Measurements from ENCODE around the gene LRRC70. TPM values are rescaled to one million over a fixed set of nuclear protein-coding genes. Genes with fewer than 3 reads are reported as not detected.

The LRRC70 gene
- total and polyA plus RNA-seq, 2 experiments from 2014 or later = 0.15 to 1.7 TPM

DNA sequence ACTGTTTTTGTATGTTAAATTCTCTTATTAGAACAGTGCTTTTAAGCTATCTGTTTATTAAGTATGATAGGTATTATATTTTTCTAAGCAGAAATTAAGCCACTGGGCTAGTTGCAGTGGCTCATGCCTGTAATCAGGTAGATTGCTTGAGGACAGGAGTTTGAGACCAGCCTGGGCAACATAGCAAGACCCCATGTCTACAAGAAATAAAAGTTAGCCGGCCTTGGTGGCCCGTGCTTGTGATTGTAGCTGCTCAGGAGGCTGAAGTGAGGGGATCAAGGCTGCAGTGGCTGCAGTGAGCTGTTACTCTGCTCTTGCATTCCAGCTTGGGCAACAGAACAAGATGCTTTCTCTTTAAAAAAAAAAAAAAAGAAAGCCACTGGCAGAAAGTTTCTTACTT, 45.0 kb upstream of the LRRC70 start:
- peaks cover 4% of the 10 kb centered on the region; the same call in 2 of the 3 replicates for H3K4me1 Mint-ChIP-seq
- no peak overlapping the region for H3K27ac Mint-ChIP-seq
- no peak for DNase-seq (ENCODE audit: low spot score)
- Histone ChIP-seq H3K4me2 (no peak overlapping the region), H2AFZ (no peak overlapping the region), H3F3A (replicated peaks; ENCODE audit: low read depth) (no peaks in the 10 kb centered on the region), H3K36me3 (ENCODE audit: insufficient read depth) (no peaks in the 10 kb centered on the region; the same call in 1 of the 2 replicates), H3K79me2 (replicated peaks; ENCODE audit: insufficient read depth) (no peaks in the 10 kb centered on the region), H3K4me1 (ENCODE audit: insufficient read depth) (no peaks in the 10 kb centered on the region), H4K20me1 (replicated peaks; ENCODE audit: insufficient read depth) (no peaks in the 10 kb centered on the region), H3K27me3 (ENCODE audit: insufficient read depth) (no peaks in the 10 kb centered on the region), H3K27ac (ENCODE audit: low read depth) (no peak overlapping the region), H3K4me3 (no peak overlapping the region), H3K9me2 (ENCODE audit: insufficient read depth) (no peaks in the 10 kb centered on the region)
- TF ChIP-seq, protein P1, sequence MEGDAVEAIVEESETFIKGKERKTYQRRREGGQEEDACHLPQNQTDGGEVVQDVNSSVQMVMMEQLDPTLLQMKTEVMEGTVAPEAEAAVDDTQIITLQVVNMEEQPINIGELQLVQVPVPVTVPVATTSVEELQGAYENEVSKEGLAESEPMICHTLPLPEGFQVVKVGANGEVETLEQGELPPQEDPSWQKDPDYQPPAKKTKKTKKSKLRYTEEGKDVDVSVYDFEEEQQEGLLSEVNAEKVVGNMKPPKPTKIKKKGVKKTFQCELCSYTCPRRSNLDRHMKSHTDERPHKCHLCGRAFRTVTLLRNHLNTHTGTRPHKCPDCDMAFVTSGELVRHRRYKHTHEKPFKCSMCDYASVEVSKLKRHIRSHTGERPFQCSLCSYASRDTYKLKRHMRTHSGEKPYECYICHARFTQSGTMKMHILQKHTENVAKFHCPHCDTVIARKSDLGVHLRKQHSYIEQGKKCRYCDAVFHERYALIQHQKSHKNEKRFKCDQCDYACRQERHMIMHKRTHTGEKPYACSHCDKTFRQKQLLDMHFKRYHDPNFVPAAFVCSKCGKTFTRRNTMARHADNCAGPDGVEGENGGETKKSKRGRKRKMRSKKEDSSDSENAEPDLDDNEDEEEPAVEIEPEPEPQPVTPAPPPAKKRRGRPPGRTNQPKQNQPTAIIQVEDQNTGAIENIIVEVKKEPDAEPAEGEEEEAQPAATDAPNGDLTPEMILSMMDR (conservative IDR thresholded peaks at IDR 0.05; ENCODE audit: low read depth in 2 of 2) = no peak
- TF ChIP-seq POLR2AphosphoS5 (IDR thresholded peaks at IDR 0.05; ENCODE audit: low read depth) (no peak), EZH2phosphoT487 (IDR thresholded peaks at IDR 0.05; ENCODE audit: unreplicated experiment) (no peak), ZNF114 (CRISPR knock-in tag; IDR thresholded peaks at IDR 0.05) (no peak), STAT1 (IDR thresholded peaks at IDR 0.05; ENCODE audit: unreplicated experiment) (no peak), NANOG (IDR thresholded peaks at IDR 0.05; ENCODE audit: borderline replicate concordance) (no peak), CREB1 (CRISPR knock-in tag; IDR thresholded peaks at IDR 0.05; ENCODE audit: low read depth) (no peak), ZNF331 (CRISPR knock-in tag; IDR thresholded peaks at IDR 0.05; ENCODE audit: low read depth) (no peak)
- TF ChIP-seq, protein P2, sequence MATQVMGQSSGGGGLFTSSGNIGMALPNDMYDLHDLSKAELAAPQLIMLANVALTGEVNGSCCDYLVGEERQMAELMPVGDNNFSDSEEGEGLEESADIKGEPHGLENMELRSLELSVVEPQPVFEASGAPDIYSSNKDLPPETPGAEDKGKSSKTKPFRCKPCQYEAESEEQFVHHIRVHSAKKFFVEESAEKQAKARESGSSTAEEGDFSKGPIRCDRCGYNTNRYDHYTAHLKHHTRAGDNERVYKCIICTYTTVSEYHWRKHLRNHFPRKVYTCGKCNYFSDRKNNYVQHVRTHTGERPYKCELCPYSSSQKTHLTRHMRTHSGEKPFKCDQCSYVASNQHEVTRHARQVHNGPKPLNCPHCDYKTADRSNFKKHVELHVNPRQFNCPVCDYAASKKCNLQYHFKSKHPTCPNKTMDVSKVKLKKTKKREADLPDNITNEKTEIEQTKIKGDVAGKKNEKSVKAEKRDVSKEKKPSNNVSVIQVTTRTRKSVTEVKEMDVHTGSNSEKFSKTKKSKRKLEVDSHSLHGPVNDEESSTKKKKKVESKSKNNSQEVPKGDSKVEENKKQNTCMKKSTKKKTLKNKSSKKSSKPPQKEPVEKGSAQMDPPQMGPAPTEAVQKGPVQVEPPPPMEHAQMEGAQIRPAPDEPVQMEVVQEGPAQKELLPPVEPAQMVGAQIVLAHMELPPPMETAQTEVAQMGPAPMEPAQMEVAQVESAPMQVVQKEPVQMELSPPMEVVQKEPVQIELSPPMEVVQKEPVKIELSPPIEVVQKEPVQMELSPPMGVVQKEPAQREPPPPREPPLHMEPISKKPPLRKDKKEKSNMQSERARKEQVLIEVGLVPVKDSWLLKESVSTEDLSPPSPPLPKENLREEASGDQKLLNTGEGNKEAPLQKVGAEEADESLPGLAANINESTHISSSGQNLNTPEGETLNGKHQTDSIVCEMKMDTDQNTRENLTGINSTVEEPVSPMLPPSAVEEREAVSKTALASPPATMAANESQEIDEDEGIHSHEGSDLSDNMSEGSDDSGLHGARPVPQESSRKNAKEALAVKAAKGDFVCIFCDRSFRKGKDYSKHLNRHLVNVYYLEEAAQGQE (IDR thresholded peaks at IDR 0.05; ENCODE audit: unreplicated experiment) = no peak
- TF ChIP-seq, protein P3, sequence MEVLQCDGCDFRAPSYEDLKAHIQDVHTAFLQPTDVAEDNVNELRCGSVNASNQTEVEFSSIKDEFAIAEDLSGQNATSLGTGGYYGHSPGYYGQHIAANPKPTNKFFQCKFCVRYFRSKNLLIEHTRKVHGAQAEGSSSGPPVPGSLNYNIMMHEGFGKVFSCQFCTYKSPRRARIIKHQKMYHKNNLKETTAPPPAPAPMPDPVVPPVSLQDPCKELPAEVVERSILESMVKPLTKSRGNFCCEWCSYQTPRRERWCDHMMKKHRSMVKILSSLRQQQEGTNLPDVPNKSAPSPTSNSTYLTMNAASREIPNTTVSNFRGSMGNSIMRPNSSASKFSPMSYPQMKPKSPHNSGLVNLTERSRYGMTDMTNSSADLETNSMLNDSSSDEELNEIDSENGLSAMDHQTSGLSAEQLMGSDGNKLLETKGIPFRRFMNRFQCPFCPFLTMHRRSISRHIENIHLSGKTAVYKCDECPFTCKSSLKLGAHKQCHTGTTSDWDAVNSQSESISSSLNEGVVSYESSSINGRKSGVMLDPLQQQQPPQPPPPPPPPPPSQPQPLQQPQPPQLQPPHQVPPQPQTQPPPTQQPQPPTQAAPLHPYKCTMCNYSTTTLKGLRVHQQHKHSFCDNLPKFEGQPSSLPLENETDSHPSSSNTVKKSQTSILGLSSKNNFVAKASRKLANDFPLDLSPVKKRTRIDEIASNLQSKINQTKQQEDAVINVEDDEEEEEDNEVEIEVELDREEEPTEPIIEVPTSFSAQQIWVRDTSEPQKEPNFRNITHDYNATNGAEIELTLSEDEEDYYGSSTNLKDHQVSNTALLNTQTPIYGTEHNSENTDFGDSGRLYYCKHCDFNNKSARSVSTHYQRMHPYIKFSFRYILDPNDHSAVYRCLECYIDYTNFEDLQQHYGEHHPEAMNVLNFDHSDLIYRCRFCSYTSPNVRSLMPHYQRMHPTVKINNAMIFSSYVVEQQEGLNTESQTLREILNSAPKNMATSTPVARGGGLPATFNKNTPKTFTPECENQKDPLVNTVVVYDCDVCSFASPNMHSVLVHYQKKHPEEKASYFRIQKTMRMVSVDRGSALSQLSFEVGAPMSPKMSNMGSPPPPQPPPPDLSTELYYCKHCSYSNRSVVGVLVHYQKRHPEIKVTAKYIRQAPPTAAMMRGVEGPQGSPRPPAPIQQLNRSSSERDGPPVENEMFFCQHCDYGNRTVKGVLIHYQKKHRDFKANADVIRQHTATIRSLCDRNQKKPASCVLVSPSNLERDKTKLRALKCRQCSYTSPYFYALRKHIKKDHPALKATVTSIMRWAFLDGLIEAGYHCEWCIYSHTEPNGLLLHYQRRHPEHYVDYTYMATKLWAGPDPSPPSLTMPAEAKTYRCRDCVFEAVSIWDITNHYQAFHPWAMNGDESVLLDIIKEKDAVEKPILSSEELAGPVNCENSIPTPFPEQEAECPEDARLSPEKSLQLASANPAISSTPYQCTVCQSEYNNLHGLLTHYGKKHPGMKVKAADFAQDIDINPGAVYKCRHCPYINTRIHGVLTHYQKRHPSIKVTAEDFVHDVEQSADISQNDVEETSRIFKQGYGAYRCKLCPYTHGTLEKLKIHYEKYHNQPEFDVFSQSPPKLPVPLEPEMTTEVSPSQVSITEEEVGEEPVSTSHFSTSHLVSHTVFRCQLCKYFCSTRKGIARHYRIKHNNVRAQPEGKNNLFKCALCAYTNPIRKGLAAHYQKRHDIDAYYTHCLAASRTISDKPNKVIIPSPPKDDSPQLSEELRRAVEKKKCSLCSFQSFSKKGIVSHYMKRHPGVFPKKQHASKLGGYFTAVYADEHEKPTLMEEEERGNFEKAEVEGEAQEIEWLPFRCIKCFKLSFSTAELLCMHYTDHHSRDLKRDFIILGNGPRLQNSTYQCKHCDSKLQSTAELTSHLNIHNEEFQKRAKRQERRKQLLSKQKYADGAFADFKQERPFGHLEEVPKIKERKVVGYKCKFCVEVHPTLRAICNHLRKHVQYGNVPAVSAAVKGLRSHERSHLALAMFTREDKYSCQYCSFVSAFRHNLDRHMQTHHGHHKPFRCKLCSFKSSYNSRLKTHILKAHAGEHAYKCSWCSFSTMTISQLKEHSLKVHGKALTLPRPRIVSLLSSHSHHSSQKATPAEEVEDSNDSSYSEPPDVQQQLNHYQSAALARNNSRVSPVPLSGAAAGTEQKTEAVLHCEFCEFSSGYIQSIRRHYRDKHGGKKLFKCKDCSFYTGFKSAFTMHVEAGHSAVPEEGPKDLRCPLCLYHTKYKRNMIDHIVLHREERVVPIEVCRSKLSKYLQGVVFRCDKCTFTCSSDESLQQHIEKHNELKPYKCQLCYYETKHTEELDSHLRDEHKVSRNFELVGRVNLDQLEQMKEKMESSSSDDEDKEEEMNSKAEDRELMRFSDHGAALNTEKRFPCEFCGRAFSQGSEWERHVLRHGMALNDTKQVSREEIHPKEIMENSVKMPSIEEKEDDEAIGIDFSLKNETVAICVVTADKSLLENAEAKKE (CRISPR knock-in tag; IDR thresholded peaks at IDR 0.05) = no peak
- TF ChIP-seq, protein P4, sequence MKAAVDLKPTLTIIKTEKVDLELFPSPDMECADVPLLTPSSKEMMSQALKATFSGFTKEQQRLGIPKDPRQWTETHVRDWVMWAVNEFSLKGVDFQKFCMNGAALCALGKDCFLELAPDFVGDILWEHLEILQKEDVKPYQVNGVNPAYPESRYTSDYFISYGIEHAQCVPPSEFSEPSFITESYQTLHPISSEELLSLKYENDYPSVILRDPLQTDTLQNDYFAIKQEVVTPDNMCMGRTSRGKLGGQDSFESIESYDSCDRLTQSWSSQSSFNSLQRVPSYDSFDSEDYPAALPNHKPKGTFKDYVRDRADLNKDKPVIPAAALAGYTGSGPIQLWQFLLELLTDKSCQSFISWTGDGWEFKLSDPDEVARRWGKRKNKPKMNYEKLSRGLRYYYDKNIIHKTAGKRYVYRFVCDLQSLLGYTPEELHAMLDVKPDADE (IDR thresholded peaks at IDR 0.05) = no peak
- no peak overlapping the region for H3K4me3 Mint-ChIP-seq
- no peaks in the 10 kb centered on the region for H3K9me3 Mint-ChIP-seq
- H3K27me3 Mint-ChIP-seq (ENCODE audit: insufficient read depth, low read depth, poor library complexity) = peaks cover 2% of the 10 kb centered on the region
- no peak for ATAC-seq
- H3K36me3 Mint-ChIP-seq (ENCODE audit: low read depth) = peaks cover 16% of the 10 kb centered on the region; the same call in 2 of the 3 replicates

Measured in GM23338 (cell line).